Measurements from ENCODE around the gene MID2. TPM values are rescaled to one million over a fixed set of nuclear protein-coding genes. Genes with fewer than 3 reads are reported as not detected.

Gene MID2
- total RNA-seq, 3 donors from 2014 or later, result 2.9 to 29.0 (median 5.4) TPM

- intact Hi-C loops (cut with DNase I, micrococcal nuclease), result no loop called here
- ATAC-seq (no peak), DNase-seq (no peak)
- Histone ChIP-seq H3K9me3 (no peaks in the 10 kb centered on the region), H3K4me1 (ENCODE audit: low read depth) (no peaks in the 10 kb centered on the region), H3K36me3 (ENCODE audit: low read depth) (no peaks in the 10 kb centered on the region), H3K4me3 (no peak overlapping the region)
- no peak for TF ChIP-seq CTCF (IDR thresholded peaks at IDR 0.05)
These were observed 77.1 kb downstream of the MID2 start for GRCh38 chrX:107902721-107903120.

GRCh38 chrX:107905366-107905765, 79.7 kb downstream of the MID2 start:
- H3K36me3 ChIP-seq (ENCODE audit: low read depth), result no peaks in the 10 kb centered on the region
- no peak for ATAC-seq
- no peaks in the 10 kb centered on the region for H3K4me1 ChIP-seq (ENCODE audit: low read depth)
- no peak for TF ChIP-seq CTCF (IDR thresholded peaks at IDR 0.05)
- H3K4me3 ChIP-seq, result no peak overlapping the region
- intact Hi-C loops (cut with DNase I, micrococcal nuclease), result no loop called here
- no peak for DNase-seq
- H3K9me3 ChIP-seq, result no peaks in the 10 kb centered on the region

GRCh38 chrX:107924136-107924746, 98.6 kb downstream of the MID2 start:
- no peak for DNase-seq
- Histone ChIP-seq H3K36me3 (ENCODE audit: low read depth) (no peaks in the 10 kb centered on the region), H3K9me3 (no peaks in the 10 kb centered on the region), H3K4me1 (ENCODE audit: low read depth) (no peaks in the 10 kb centered on the region), H3K4me3 (no peak overlapping the region)
- no peak for TF ChIP-seq CTCF (IDR thresholded peaks at IDR 0.05)
- no peak for ATAC-seq
- intact Hi-C loops (cut with DNase I, micrococcal nuclease), result no loop called here

DNA sequence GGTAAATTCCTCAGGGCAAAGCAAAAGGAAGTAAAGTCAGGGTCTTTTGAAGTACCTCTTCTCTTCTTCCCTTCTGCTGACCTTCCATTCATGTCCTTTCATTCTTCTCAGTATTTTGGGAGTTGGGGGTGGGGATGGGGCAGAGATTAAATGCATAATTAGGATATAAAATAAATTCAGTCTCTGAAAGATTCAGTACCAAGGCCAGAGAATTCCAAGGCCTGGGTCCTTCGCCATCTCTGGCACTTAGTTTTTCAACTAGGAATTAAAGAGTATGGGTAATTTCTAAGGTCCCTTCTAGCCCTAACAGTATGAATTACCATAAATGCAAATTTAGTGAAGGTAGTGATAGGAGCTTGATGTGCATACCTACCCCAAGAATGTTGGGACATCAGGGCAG, 108.6 kb downstream of the MID2 start:
- ATAC-seq (no peak), DNase-seq (no peak)
- Histone ChIP-seq H3K4me1 (ENCODE audit: low read depth) (no peaks in the 10 kb centered on the region), H3K4me3 (no peak overlapping the region), H3K36me3 (ENCODE audit: low read depth) (no peaks in the 10 kb centered on the region), H3K9me3 (no peaks in the 10 kb centered on the region)
- TF ChIP-seq CTCF (IDR thresholded peaks at IDR 0.05), result no peak
- intact Hi-C loops (cut with DNase I, micrococcal nuclease), result no loop called here

GRCh38 chrX:107935200-107935599, 109.5 kb downstream of the MID2 start:
- no peaks in the 10 kb centered on the region for H3K4me1 ChIP-seq (ENCODE audit: low read depth)
- no peaks in the 10 kb centered on the region for H3K9me3 ChIP-seq
- ATAC-seq, result no peak
- H3K36me3 ChIP-seq (ENCODE audit: low read depth), result no peaks in the 10 kb centered on the region
- intact Hi-C loops (cut with DNase I, micrococcal nuclease), result no loop called here
- no peak for DNase-seq
- H3K4me3 ChIP-seq, result no peak overlapping the region
- no peak for TF ChIP-seq CTCF (IDR thresholded peaks at IDR 0.05)

Data from mucosa of descending colon (tissue), 3 donors.